Activated naive CD8-positive, alpha-beta T cell treated with anti-CD3 and anti-CD28 coated beads for 36 hours (primary cell): ENCODE results near the gene SMIM14. TPM values are rescaled to one million over a fixed set of nuclear protein-coding genes. Genes with fewer than 3 reads are reported as not detected.

Experiments
- total RNA-seq, 2 experiments: library from RNA; stranded (reverse); gene quantifications; one replicate each; pipeline ENCODE4 v1.2.3, GENCODE V29; 2021

SMIM14 gene
- total RNA-seq, 2 experiments from 2014 or later = 0.36 to 0.62 TPM

Other genes starting within 250 kb of the SMIM14 start
- not detected for gene KLB, start 231.9 kb downstream of the SMIM14 start, total RNA-seq
- 1,000 to 10,000 TPM; 1,739 to 1,814 TPM for gene RPL9, start 179.9 kb downstream of the SMIM14 start, total RNA-seq
- 10 to 100 TPM; 44.1 to 46.3 TPM for gene LIAS, start 179.8 kb downstream of the SMIM14 start, total RNA-seq
- 10 to 100 TPM; 29.7 to 34.8 TPM for gene UGDH, start 111.4 kb downstream of the SMIM14 start, total RNA-seq
- gene UBE2K, start 59.3 kb upstream of the SMIM14 start, total RNA-seq = 100 to 1,000 TPM in 1 of 2 experiments, 10 to 100 TPM in 1; 92.7 to 102 TPM